ENCODE measurements around the gene RCCD1. TPM values are rescaled to one million over a fixed set of nuclear protein-coding genes. Genes with fewer than 3 reads are reported as not detected.

Gene RCCD1
- total RNA-seq, 1 donor from 2014 or later, result 11.5 TPM

DNA sequence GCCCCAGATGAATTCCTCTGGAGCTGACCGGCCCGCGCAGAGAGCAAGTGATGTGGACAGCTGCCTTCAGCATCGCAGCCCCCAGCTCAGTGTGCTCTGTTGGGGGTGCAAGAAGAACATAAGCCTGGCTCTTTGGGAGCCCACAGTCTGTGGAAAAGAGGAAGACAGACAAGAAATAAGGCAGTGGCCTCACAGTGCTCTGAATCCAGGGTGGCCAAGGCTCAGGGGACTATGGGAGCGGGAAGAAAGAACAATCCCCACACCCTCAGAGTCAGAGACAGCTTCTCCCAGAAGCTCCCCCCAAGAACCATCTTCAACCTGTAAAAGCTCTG lies 22.1 kb upstream of the RCCD1 start:
- Mint-ChIP-seq H3K9me3 (ENCODE audit: unreplicated experiment) (peaks cover 2% of the 10 kb centered on the region), H3K27me3 (ENCODE audit: unreplicated experiment) (peaks cover 8% of the 10 kb centered on the region), H3K4me1 (ENCODE audit: low read depth, unreplicated experiment) (peaks cover 18% of the 10 kb centered on the region), H3K36me3 (ENCODE audit: unreplicated experiment) (no peaks in the 10 kb centered on the region), H3K27ac (ENCODE audit: unreplicated experiment) (peak overlapping the region; percentile 70), H3K4me3 (ENCODE audit: unreplicated experiment) (peak overlapping the region; percentile 46)
- TF ChIP-seq, protein P1, sequence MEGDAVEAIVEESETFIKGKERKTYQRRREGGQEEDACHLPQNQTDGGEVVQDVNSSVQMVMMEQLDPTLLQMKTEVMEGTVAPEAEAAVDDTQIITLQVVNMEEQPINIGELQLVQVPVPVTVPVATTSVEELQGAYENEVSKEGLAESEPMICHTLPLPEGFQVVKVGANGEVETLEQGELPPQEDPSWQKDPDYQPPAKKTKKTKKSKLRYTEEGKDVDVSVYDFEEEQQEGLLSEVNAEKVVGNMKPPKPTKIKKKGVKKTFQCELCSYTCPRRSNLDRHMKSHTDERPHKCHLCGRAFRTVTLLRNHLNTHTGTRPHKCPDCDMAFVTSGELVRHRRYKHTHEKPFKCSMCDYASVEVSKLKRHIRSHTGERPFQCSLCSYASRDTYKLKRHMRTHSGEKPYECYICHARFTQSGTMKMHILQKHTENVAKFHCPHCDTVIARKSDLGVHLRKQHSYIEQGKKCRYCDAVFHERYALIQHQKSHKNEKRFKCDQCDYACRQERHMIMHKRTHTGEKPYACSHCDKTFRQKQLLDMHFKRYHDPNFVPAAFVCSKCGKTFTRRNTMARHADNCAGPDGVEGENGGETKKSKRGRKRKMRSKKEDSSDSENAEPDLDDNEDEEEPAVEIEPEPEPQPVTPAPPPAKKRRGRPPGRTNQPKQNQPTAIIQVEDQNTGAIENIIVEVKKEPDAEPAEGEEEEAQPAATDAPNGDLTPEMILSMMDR (IDR thresholded peaks at IDR 0.05; ENCODE audit: partially characterized antibody, unreplicated experiment), result peak; percentile 59
- no peak for DNase-seq

DNA sequence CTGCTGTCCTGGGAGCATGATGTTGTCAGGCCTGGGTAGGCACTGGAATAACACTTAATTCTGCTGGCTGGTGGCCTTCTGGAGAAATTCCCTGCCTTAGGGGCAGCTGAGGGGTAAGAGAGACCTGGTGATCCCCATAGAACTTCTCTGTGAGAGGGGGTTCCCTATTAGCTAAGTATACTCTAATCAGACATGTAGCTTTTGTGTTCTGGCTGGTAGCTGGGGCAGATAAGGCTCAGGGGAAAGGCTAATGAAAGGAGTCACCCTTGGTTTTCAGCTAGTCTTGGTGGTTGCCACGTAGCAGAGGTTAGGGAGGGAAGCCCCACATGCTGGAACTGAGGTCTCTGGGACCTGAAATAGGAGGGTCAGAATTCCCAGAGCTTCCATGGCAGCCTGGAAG lies 21.4 kb upstream of the RCCD1 start:
- no peak for DNase-seq
- Mint-ChIP-seq H3K4me3 (ENCODE audit: unreplicated experiment) (no peak overlapping the region), H3K27ac (ENCODE audit: unreplicated experiment) (no peak overlapping the region)

DNA sequence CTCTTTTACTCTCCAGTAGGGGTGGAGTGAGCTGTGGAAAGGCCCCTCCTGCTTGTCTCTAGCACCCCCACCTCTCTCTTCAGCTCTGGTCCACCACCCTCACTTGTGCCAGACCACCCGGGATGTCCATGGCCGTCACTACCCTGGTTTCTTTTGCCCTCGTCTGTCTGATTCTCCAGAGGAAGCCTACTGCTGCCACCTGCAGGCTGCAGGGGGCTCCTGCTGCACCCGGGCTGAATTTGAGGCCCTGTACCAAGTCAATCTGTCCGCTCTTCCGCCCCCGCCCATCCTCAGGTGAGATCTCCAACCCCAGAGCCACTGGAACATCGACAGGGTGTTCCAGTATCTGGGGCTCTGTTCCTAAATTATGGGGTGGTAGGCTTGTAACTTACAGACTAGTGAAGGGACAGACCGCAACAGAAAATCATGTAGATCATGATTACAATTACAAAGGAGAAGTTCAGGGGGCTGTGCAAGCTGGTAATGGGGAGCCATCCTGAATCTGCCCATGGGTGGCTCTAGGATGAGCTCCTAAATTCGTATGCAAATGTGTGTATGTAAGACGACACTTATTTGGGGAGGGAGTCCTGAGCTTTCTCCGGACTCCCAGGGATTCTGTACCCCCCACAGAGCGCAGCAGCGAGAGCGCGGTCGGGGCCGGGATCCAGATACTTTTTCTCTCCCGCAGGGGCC lies 20.3 kb upstream of the RCCD1 start:
- peaks cover 18% of the 10 kb centered on the region for H3K4me1 Mint-ChIP-seq (ENCODE audit: low read depth, unreplicated experiment)
- TF ChIP-seq, protein P1 (IDR thresholded peaks at IDR 0.05; ENCODE audit: partially characterized antibody, unreplicated experiment), result peak; percentile 81
- H3K27me3 Mint-ChIP-seq (ENCODE audit: unreplicated experiment), result peaks cover 8% of the 10 kb centered on the region
- DNase-seq, result peak; percentile 91
- H3K9me3 Mint-ChIP-seq (ENCODE audit: unreplicated experiment), result peaks cover 2% of the 10 kb centered on the region
- no peaks in the 10 kb centered on the region for H3K36me3 Mint-ChIP-seq (ENCODE audit: unreplicated experiment)
- H3K4me3 Mint-ChIP-seq (ENCODE audit: unreplicated experiment), result peak overlapping the region; percentile 95
- H3K27ac Mint-ChIP-seq (ENCODE audit: unreplicated experiment), result peak overlapping the region; percentile 80

More for the DNA sequence above, 21.4 kb upstream of the RCCD1 start:
- Mint-ChIP-seq H3K36me3 (ENCODE audit: unreplicated experiment) (no peaks in the 10 kb centered on the region), H3K9me3 (ENCODE audit: unreplicated experiment) (peaks cover 2% of the 10 kb centered on the region), H3K4me1 (ENCODE audit: low read depth, unreplicated experiment) (peaks cover 18% of the 10 kb centered on the region), H3K27me3 (ENCODE audit: unreplicated experiment) (peaks cover 8% of the 10 kb centered on the region)
- TF ChIP-seq, protein P1 (IDR thresholded peaks at IDR 0.05; ENCODE audit: partially characterized antibody, unreplicated experiment), result no peak

DNA sequence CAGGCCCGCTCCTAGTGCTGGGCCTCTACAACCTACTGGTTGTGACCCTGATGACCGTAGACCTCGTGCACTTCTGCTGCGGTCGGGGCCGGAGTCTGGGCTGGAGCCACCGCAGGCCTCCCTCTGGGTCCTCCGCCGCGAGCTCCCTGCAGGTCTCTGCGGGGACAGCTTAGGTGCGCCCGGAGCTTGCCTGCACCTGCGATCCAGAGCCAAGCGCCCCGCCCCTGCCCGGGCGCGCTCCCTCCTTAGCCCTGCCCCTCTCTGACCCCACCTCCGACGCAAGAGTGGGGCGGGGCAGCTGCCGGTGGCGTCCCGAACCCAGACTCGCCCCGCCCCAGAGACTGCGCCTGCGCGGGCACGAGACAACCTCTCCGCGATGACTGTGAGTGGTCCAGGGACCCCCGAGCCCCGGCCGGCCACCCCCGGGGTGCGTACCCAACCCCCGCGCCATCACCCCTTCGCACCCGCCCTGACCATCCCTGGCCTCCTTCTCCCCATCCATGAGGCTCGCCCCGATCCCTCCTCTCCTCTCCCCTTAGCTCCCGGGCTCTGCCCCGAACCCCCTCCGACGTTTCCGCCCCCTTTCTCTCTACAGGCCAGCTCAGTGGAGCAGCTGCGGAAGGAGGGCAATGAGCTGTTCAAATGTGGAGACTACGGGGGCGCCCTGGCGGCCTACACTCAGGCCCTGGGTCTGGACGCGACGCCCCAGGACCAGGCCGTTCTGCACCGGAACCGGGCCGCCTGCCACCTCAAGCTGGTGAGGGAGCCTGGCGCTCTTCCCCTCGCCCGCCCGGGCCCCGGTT lies 19.5 kb upstream of the RCCD1 start, which contains the start of gene UNC45A:
Gene UNC45A, plus strand, starts transcription at position 337 of the 803 bp plus-strand sequence. Its CDS starts 40 bp downstream, at position 377.
- TF ChIP-seq, protein P1 (IDR thresholded peaks at IDR 0.05; ENCODE audit: partially characterized antibody, unreplicated experiment), result no peak
- Mint-ChIP-seq H3K36me3 (ENCODE audit: unreplicated experiment) (no peaks in the 10 kb centered on the region), H3K27ac (ENCODE audit: unreplicated experiment) (peak within 1 kb of the TSS; percentile 80), H3K9me3 (ENCODE audit: unreplicated experiment) (peaks cover 2% of the 10 kb centered on the region), H3K27me3 (ENCODE audit: unreplicated experiment) (peaks cover 8% of the 10 kb centered on the region), H3K4me3 (ENCODE audit: unreplicated experiment) (peak within 1 kb of the TSS; percentile 95), H3K4me1 (ENCODE audit: low read depth, unreplicated experiment) (peaks cover 18% of the 10 kb centered on the region)
- DNase-seq, result peak; percentile 96

DNA sequence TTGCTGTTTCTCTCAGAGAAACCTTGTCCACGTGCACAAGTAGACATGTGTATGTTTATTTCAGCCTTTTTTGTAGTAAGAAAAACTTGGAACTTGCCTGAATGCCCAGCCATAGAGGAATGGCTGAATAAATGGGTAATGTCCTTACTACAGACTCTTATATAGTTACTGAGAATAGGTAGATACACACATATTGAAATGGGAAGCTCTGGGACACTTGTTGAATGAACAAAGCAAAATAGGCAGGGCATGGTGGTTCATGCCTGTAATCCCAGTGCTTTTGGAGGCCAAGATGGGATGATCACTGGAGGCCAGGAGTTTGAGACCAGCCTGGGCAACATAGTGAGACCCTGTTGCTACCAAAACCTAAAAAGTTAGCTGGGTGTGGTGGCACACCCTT lies 17.9 kb upstream of the RCCD1 start:
- DNase-seq, result no peak
- Mint-ChIP-seq H3K9me3 (ENCODE audit: unreplicated experiment) (no peaks in the 10 kb centered on the region), H3K36me3 (ENCODE audit: unreplicated experiment) (no peaks in the 10 kb centered on the region), H3K27me3 (ENCODE audit: unreplicated experiment) (peaks cover 5% of the 10 kb centered on the region), H3K4me1 (ENCODE audit: low read depth, unreplicated experiment) (peaks cover 16% of the 10 kb centered on the region), H3K4me3 (ENCODE audit: unreplicated experiment) (peak overlapping the region; percentile 95), H3K27ac (ENCODE audit: unreplicated experiment) (no peak overlapping the region)
- TF ChIP-seq, protein P1 (IDR thresholded peaks at IDR 0.05; ENCODE audit: partially characterized antibody, unreplicated experiment), result no peak
